HCEC 1CT (cell line): Measurements from ENCODE around the gene SPHK1.
"Not testable (repeated sequence)": the region's sequence is repeated elsewhere in the genome, so short reads cannot be mapped to it uniquely, and the experiment has no call there.

ENCODE experiments used
- DNase-seq: peaks from one replicate; pipeline ENCODE4 v3.0.0-alpha.2; 2017

Gene SPHK1

GRCh38 chr17:76384222-76384986 is at the start of gene SPHK1:
Gene SPHK1 (plus strand): TSS chr17:76384609. CDS start chr17:76385645, 1,036 bp downstream.
- DNase-seq: peak; percentile 85

DNA sequence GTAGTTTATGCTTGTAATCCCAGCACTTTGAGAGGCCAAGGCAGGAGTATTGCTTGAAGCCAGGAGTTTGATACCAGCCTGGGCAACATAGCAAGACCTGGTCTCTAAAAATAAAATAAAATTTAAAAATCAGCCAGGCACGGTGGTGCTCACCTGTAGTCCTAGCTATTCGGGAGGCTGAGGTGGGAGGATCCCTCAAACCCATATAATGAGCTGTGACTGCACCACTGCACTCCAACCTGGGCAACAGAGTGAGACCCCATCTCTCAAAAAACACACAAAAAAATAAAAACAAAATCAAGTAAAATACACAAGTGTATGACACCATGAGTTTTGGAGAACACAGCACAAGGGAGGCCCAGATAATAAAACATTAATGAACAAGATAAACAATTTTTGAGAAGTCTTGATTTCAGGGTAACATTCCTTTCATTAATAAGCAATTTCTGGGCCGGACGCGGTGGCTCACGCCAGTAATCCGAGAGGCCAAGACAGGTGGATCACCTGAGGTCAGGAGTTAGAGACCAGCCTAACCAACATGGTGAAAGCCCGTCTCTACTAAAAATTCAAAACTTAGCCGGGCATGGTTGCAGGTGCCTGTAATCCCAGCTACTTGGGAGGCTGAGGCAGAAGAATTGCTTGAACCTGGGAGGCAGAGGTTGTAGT is 48.6 kb upstream of the SPHK1 start:
- DNase-seq: no peak

DNA sequence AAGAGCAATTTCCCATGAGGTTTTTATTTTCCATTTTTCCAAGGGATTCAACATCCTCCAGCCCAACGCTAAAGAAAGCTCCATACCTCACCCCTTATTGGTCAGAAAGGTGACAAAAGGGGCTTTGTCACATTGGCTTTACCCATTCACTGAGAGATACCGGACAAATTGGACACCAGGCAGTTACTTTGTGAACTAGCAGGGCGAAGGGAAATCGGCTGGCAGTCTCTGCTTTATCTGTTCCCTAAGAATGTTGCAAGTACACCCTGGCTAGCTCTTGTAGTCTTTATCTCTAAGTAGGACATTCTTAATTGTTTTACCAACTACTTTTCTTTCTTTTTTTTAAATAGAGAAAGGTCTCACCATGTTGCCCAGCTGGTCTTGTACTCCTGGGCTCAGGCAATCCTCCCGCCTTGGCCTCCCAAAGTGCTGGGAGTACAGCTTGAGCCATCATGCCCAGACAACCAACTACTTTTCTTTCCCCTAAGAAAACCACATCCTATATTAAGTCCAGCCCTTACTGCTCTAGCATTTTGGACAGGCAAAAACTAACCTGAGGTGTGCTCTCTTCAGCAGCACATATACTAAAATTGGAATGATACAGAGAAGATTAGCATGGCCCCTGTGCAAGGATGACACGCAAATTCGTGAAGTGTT is 47.5 kb upstream of the SPHK1 start:
- no peak for DNase-seq

- peak; percentile 50 for DNase-seq
These were observed 47.0 kb upstream of the SPHK1 start for GRCh38 chr17:76337413-76337777.

- no peak for DNase-seq
These were observed 43.1 kb upstream of the SPHK1 start for GRCh38 chr17:76341301-76341700.

- DNase-seq: no peak
These were observed 41.3 kb upstream of the SPHK1 start for GRCh38 chr17:76343106-76343505.

DNA sequence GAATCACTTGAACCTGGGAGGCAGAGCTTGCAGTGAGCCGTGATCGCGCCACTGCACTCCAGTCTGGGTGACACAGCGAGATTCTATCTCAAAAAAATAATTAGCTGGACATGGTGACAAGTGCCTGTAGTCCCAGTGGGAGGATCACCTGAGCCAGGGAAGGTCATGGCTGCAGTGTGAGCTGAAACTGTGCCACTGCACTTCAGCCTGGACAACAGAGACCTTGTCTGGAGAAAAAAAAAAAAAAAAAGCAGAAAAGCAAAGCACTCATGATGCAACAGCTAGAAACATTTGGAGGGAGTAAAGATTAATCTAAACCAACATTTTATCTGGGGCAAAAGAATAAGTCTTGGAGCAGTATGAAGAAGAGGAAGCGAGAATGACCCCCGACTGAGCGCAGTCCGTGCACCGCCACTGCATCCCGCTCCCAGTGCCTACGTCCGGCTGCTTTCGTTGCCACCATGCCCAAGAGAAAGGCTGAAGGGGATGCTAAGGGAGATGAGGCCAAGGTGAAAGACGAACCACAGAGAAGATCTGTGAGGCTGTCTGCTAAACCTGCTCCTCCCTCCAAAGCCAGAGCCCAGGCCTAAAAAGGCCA is 38.9 kb upstream of the SPHK1 start:
- no peak for DNase-seq

DNA sequence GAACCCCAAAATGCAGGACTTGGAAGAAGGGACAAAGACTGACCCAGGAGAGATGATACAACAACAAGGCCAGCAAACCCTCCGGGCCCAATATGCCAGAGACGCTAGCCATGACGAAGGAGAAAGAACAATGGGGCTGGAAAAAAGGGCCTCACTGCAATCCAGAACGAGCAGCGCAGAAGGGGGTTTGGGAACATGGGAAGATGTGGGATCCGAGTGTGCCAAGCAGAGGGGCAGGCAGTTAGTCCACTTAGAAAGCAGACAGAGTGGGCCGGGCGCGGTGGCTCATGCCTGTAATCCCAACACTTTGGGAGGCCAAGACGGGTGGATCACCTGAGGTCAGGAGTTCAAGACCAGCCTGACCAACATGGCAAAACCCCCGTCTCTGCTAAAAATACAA is 37.5 kb upstream of the SPHK1 start:
- not testable (repeated sequence) for DNase-seq

- DNase-seq: no peak
These were observed 33.9 kb upstream of the SPHK1 start for GRCh38 chr17:76350463-76350862.

- DNase-seq: no peak
These were observed 32.8 kb upstream of the SPHK1 start for GRCh38 chr17:76351526-76352071.

DNA sequence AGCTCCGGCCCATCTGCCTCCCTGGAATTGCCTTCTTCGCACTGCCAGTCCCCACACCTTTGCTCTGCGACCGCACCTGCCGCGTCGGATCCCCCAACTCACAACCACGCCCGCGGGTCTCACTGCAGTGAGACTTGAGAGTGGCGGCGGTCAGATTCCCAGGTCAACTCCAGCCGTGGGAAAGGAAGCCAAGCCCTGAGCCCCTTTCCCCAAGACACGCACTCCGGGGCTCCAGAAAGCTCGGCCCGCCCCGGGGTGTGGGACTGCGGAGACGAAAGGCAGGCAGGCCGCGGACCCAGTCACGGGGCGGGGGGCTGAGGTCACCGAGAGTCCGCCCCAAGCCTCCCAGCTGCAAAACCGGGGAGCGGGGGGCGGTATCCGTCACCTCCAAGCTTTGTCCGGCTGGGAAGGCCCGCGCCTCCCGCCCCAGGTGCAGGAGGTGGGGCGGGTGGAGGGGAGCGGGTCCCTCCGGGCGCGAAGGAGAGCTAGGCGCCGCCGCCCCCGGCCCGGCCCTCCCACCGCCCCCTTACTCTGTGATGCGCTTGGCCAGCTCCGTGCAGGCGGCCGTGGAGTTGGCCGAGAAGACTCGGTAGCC is 31.3 kb upstream of the SPHK1 start:
- no peak for DNase-seq

DNA sequence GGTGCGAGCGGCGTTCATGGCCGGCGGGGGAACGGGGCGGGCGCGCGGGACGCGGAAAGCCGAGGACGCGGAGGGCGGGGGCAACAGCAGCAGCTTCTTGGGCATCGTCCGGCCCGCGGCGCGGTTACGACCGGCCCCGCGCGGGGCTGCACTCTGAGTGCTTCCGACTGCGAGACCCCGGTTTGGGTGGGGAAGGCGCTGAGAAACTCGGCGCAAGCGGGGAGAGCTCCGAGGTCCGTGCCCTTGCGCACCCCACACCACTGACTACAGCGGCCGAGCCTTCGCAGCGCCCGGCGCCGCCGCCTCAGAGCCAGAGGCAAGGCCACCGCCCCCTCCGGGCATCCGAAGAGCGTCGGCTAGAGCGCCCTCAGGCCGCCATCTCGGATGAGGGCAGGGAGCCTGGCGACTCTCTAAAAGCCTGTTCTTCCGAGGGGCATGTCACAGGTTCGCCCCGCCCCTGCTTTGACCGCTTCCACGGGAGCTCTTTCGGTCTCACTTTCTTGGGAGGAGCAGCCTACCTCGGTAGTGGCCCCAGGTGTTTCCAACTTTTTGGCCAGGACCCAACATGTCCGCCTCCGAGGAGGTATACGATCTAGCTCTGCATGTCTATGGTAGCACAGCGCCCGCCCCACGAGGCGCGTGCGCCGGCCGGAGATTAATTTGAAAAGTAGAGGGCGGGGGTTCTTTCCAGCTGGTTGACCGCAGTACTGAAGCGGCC is 30.7 kb upstream of the SPHK1 start, which contains the start of gene PRPSAP1:
Gene PRPSAP1 (minus strand): TSS at position 318 of the 718 bp plus-strand sequence. CDS start 213 bp downstream, at position 105.
- peak; percentile 93 for DNase-seq

GRCh38 chr17:76354317-76354729 is 30.1 kb upstream of the SPHK1 start:
- DNase-seq: no peak

DNA sequence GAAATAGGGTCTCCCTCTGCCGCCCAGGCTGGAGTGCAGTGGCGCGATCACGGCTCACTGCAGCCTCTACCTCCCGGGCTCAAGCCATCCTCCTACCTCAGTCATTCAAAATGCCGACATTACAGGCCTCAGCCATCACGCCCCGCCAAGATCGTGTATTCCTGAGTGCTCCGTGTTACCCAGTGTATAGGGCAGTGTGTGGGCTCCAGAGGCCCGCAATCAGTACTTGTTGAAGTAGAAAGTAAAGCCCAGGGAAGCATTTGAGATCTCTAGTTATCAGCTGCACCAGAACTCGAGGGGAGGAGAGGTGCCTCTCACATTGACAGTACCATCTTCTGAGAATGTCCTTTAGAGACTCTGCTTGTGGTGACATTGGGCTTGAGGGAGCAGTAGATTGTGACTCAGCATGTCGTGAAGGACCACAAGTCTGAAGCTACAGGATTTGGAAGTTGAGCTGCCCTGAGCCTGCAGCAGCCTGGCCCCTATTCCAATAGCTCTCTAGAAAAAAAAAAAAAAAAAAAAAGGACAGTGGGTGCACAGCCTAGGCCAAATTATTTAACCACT is 29.6 kb upstream of the SPHK1 start:
- DNase-seq: no peak

- DNase-seq: no peak
These were observed 27.5 kb upstream of the SPHK1 start for GRCh38 chr17:76356803-76357456.

DNA sequence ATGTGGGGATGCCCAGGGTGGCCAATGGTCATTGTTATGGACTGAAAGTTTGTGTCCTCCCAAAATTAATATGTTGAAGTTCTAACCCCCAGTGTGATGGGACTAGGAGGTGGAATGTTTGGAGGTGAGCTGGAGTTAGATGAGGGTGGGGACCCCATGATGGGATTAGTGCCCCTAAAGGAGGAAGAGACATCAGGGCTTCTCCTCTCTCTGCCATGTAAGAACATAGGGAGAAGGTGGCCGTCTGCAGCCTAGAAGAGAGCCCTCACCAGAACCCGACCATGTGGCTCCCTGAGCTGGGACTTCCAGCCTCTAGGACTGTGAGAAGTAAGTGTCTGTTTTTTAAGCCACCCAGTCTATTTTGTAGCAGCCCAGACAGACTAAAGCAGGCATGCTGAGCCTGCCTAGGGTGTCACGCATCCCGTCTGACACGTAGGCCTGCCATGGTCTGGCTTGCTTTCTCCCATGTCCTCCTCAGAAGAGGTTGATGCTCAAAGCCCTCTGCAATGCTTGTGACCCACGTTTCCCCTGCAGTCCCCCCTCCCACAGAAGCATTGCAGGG is 26.7 kb upstream of the SPHK1 start:
- no peak for DNase-seq

DNA sequence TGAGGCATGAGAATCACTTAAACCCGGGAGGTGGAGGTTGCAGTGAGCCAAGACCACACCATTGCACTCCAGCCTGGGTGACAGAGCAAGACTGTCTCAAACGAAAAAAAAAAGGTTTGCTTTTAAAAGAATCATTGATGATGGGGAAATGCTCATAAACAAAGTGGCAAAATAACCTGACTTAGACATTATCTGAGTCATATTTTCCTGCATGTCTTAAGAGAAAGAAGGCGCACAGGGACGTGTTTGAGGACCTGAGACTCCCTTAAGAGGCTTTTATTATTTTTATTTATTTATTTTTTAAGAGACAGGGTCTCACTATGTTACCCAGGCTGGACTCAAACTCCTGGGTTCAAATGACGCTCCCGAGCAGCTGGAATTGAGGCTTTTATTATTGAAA is 25.0 kb upstream of the SPHK1 start:
- no peak for DNase-seq

GRCh38 chr17:76359776-76360175 is 24.6 kb upstream of the SPHK1 start:
- not testable (repeated sequence) for DNase-seq

- no peak for DNase-seq
These were observed 23.9 kb upstream of the SPHK1 start for GRCh38 chr17:76360461-76360860.

- DNase-seq: no peak
These were observed 21.1 kb upstream of the SPHK1 start for GRCh38 chr17:76363107-76363842.
